ENCODE measurements around the gene ENKD1.

Gene ENKD1

GRCh38 chr16:67673712-67674580 lies 7.4 kb upstream of the ENKD1 start:
- H3K9me3 ChIP-seq = no peaks in the 10 kb centered on the region
- H3K4me3 ChIP-seq = no peak overlapping the region
- H3K4me1 ChIP-seq = peaks cover 0 to 31% (median 4%) of the 10 kb centered on the region in 4 donors

GRCh38 chr16:67672739-67673662 lies 6.5 kb upstream of the ENKD1 start:
- peak in 1 of 2 donors; percentile 58 for DNase-seq
- peaks cover 0 to 38% (median 6%) of the 10 kb centered on the region in 4 donors for H3K4me1 ChIP-seq
- H3K4me3 ChIP-seq = no peak overlapping the region
- TF ChIP-seq CTCF (IDR thresholded peaks at IDR 0.05) = peak; percentile 52 to 54
- H3K9me3 ChIP-seq = no peaks in the 10 kb centered on the region
- H3K36me3 ChIP-seq = peaks cover 0 to 14% (median 6%) of the 10 kb centered on the region in 3 donors
- H3K27ac ChIP-seq = peak overlapping the region in 1 of 2 donors; percentile 32
- intact Hi-C loops (cut with DNase I; ENCODE audit: low total_unique reads) = loop anchor here (5.0 to 10.0 kb wide), 2 partner anchors 49 to 252 kb away; no protein-coding TSS in a partner anchor
- no peaks in the 10 kb centered on the region for H3K27me3 ChIP-seq

More at GRCh38 chr16:67673712-67674580, 7.4 kb upstream of the ENKD1 start:
- peaks cover 0 to 14% (median 6%) of the 10 kb centered on the region in 3 donors for H3K36me3 ChIP-seq
- no peaks in the 10 kb centered on the region for H3K27me3 ChIP-seq
- peak overlapping the region in 1 of 2 donors; percentile 32 for H3K27ac ChIP-seq
- intact Hi-C loops (cut with DNase I; ENCODE audit: low total_unique reads) = loop anchor here (5.0 to 10.0 kb wide), 2 partner anchors 48 to 251 kb away; no protein-coding TSS in a partner anchor
- TF ChIP-seq CTCF (IDR thresholded peaks at IDR 0.05) = no peak
- DNase-seq = peak; percentile 74 to 82

- peaks cover 0 to 14% (median 6%) of the 10 kb centered on the region in 3 donors for H3K36me3 ChIP-seq
- no peaks in the 10 kb centered on the region for H3K9me3 ChIP-seq
- H3K27me3 ChIP-seq = no peaks in the 10 kb centered on the region
- peak in 1 of 2 donors; percentile 47 for DNase-seq
- intact Hi-C loops (cut with DNase I; ENCODE audit: low total_unique reads) = loop anchor here (5.0 to 10.0 kb wide), 2 partner anchors 50 to 252 kb away; no protein-coding TSS in a partner anchor
- no peak for TF ChIP-seq CTCF (IDR thresholded peaks at IDR 0.05)
- no peak overlapping the region for H3K27ac ChIP-seq
- H3K4me1 ChIP-seq = peaks cover 0 to 45% (median 11%) of the 10 kb centered on the region in 4 donors
- no peak overlapping the region for H3K4me3 ChIP-seq
These were observed 5.8 kb upstream of the ENKD1 start for GRCh38 chr16:67672306-67672705.

- Histone ChIP-seq H3K9me3 (no peaks in the 10 kb centered on the region), H3K27ac (no peak overlapping the region), H3K36me3 (peaks cover 0 to 6% (median 0%) of the 10 kb centered on the region in 3 donors), H3K4me1 (peaks cover 0 to 48% (median 27%) of the 10 kb centered on the region in 4 donors), H3K27me3 (no peaks in the 10 kb centered on the region), H3K4me3 (no peak overlapping the region)
- DNase-seq = no peak
- intact Hi-C loops (cut with DNase I; ENCODE audit: low total_unique reads) = loop anchor here (2.0 to 10.0 kb wide), 5 partner anchors 53 to 255 kb away; partner anchors contain the start of genes RANBP10 and TSNAXIP1
- no peak for TF ChIP-seq CTCF (IDR thresholded peaks at IDR 0.05)
These were observed 3.0 kb upstream of the ENKD1 start for GRCh38 chr16:67669499-67670101.
